HEK293 (cell line): ENCODE data around the gene NUCB1.
"Not testable (repeated sequence)": the region's sequence is repeated elsewhere in the genome, so short reads cannot be mapped to it uniquely, and the experiment has no call there.

Source experiments
- CTCF ChIA-PET: fragments of 350-600 bp; formaldehyde crosslinking; extraction: SDS; loops from one replicate; lab custom pipeline; 2021; ENCODE audit warnings: antibody characterized with exemption; lab: Yijun Ruan, JAX
- POLR2A ChIA-PET: fragments of 300-600 bp; formaldehyde crosslinking; extraction: SDS; loops from one replicate; lab custom pipeline; 2020; ENCODE audit warnings: antibody characterized with exemption, inconsistent platforms; lab: Yijun Ruan, JAX
- H3K27ac ChIP-seq: fragments of 200-500 bp; sonication (Bioruptor generic); 2 replicates; pipeline ENCODE4 v1.5.1; 2014; ENCODE audit warnings: low read depth, low read length, control low read depth, inconsistent platforms; ENCODE audit errors: extremely low read depth
- H3K36me3 ChIP-seq, 2 experiments: fragments of 200-500 bp in 1 of 2; sonication (Bioruptor generic) in 1 of 2; 1 replicate in 1 of 2; 2 replicates in 1 of 2; pipeline ENCODE4 v1.5.1; 2014 to 2017; ENCODE audit warnings: inconsistent platforms in 2 of 2, low read length in 2 of 2; ENCODE audit not compliant: control insufficient read depth in 2 of 2, insufficient read depth in 1 of 2
- H3K4me1 ChIP-seq: fragments of 200-500 bp; sonication (Bioruptor generic); 2 replicates; pipeline ENCODE4 v1.5.1; 2014; ENCODE audit warnings: mild to moderate bottlenecking, low read length, inconsistent platforms; ENCODE audit not compliant: control insufficient read depth, insufficient read depth
- H3K4me3 ChIP-seq: 2 replicates; pipeline ENCODE4 v1.5.1; 2011; ENCODE audit warnings: low read depth, mild to moderate bottlenecking, control low read depth, low read length, moderate library complexity
- H3K9me3 ChIP-seq: fragments of 200-500 bp; sonication (Bioruptor generic); 2 replicates; pipeline ENCODE4 v1.5.1; 2014; ENCODE audit warnings: low read depth, low read length, inconsistent platforms; ENCODE audit not compliant: control insufficient read depth, insufficient read depth
- FEZF1 ChIP-seq: fragments of 450-650 bp; formaldehyde crosslinking; IDR thresholded peaks from 2 replicates; pipeline ENCODE4 v1.5.1; 2016; ENCODE audit warnings: missing biosample characterization, missing genetic modification characterization
- IKZF3 ChIP-seq: fragments of 450-650 bp; IDR thresholded peaks from 2 replicates; pipeline ENCODE4 v1.5.0; 2018; ENCODE audit warnings: missing biosample characterization, mild to moderate bottlenecking, missing genetic modification characterization, moderate library complexity
- KLF7 ChIP-seq: fragments of 450-650 bp; formaldehyde crosslinking; IDR thresholded peaks from 2 replicates; pipeline ENCODE4 v1.5.1; 2016; ENCODE audit warnings: missing biosample characterization, missing genetic modification characterization, borderline replicate concordance
- KLF9 ChIP-seq: fragments of 450-650 bp; formaldehyde crosslinking; IDR thresholded peaks from 2 replicates; pipeline ENCODE4 v1.5.1; 2016; ENCODE audit warnings: missing biosample characterization, missing genetic modification characterization, low read depth
- SCRT2 ChIP-seq: fragments of 450-650 bp; formaldehyde crosslinking; IDR thresholded peaks from 2 replicates; pipeline ENCODE4 v1.5.1; 2016; ENCODE audit warnings: missing biosample characterization, missing genetic modification characterization
- SP2 ChIP-seq: fragments of 450-650 bp; formaldehyde crosslinking; IDR thresholded peaks from 2 replicates; pipeline ENCODE4 v1.5.1; 2016; ENCODE audit warnings: missing biosample characterization, missing genetic modification characterization
- TRIM28 ChIP-seq: IDR thresholded peaks from 2 replicates; pipeline ENCODE4 v1.6.1; 2011; ENCODE audit warnings: low read length, control low read depth, borderline replicate concordance
- WT1 ChIP-seq: fragments of 450-650 bp; formaldehyde crosslinking; IDR thresholded peaks from 2 replicates; pipeline ENCODE4 v1.5.1; 2016; ENCODE audit warnings: missing biosample characterization, missing genetic modification characterization
- YY2 ChIP-seq: fragments of 450-650 bp; formaldehyde crosslinking; IDR thresholded peaks from 2 replicates; pipeline ENCODE4 v1.5.1; 2016; ENCODE audit warnings: missing biosample characterization, missing genetic modification characterization
- ZBTB10 ChIP-seq: fragments of 450-650 bp; formaldehyde crosslinking; IDR thresholded peaks from 2 replicates; pipeline ENCODE4 v1.5.1; 2016; ENCODE audit warnings: missing biosample characterization, missing genetic modification characterization
- ZBTB21 ChIP-seq: fragments of 450-650 bp; formaldehyde crosslinking; IDR thresholded peaks from 2 replicates; pipeline ENCODE4 v1.5.1; 2017; ENCODE audit warnings: missing biosample characterization, missing genetic modification characterization
- ZBTB44 ChIP-seq: fragments of 450-650 bp; IDR thresholded peaks from 2 replicates; pipeline ENCODE4 v1.5.1; 2018; ENCODE audit warnings: missing biosample characterization, mild to moderate bottlenecking, missing genetic modification characterization
- ZEB2 ChIP-seq: fragments of 450-650 bp; formaldehyde crosslinking; IDR thresholded peaks from 2 replicates; pipeline ENCODE4 v1.5.1; 2016; ENCODE audit warnings: missing biosample characterization, missing genetic modification characterization
- ZFP69B ChIP-seq: fragments of 450-650 bp; formaldehyde crosslinking; IDR thresholded peaks from 2 replicates; pipeline ENCODE4 v1.5.1; 2016; ENCODE audit warnings: missing biosample characterization, missing genetic modification characterization
- ZNF175 ChIP-seq: fragments of 450-650 bp; formaldehyde crosslinking; IDR thresholded peaks from 2 replicates; pipeline ENCODE4 v1.5.1; 2016; ENCODE audit warnings: missing biosample characterization, missing genetic modification characterization
- ZNF2 ChIP-seq: fragments of 450-650 bp; formaldehyde crosslinking; IDR thresholded peaks from 2 replicates; pipeline ENCODE4 v1.5.1; 2016; ENCODE audit warnings: missing biosample characterization, missing genetic modification characterization
- ZNF248 ChIP-seq: fragments of 450-650 bp; formaldehyde crosslinking; IDR thresholded peaks from 2 replicates; pipeline ENCODE4 v1.5.1; 2017; ENCODE audit warnings: missing biosample characterization, missing genetic modification characterization
- ZNF324 ChIP-seq: fragments of 450-650 bp; formaldehyde crosslinking; IDR thresholded peaks from 2 replicates; pipeline ENCODE4 v1.5.1; 2016; ENCODE audit warnings: missing biosample characterization, missing genetic modification characterization
- ZNF335 ChIP-seq: fragments of 450-650 bp; formaldehyde crosslinking; conservative IDR thresholded peaks from 2 replicates; pipeline ENCODE4 v1.5.1; 2016; ENCODE audit warnings: missing biosample characterization, missing genetic modification characterization
- ZNF548 ChIP-seq: fragments of 450-650 bp; formaldehyde crosslinking; IDR thresholded peaks from 2 replicates; pipeline ENCODE4 v1.5.1; 2016; ENCODE audit warnings: missing biosample characterization, missing genetic modification characterization
- ZNF561 ChIP-seq: fragments of 450-650 bp; IDR thresholded peaks from 2 replicates; pipeline ENCODE4 v1.5.1; 2018; ENCODE audit warnings: missing biosample characterization, missing genetic modification characterization, borderline replicate concordance
- ZNF600 ChIP-seq: fragments of 450-650 bp; formaldehyde crosslinking; IDR thresholded peaks from 2 replicates; pipeline ENCODE4 v1.5.1; 2016; ENCODE audit warnings: missing biosample characterization, missing genetic modification characterization
- ZNF629 ChIP-seq: fragments of 450-650 bp; formaldehyde crosslinking; IDR thresholded peaks from 2 replicates; pipeline ENCODE4 v1.5.1; 2017; ENCODE audit warnings: missing biosample characterization, missing genetic modification characterization
- ZNF664 ChIP-seq: fragments of 450-650 bp; formaldehyde crosslinking; IDR thresholded peaks from 2 replicates; pipeline ENCODE4 v1.5.1; 2016; ENCODE audit warnings: missing biosample characterization, missing genetic modification characterization
- ZNF677 ChIP-seq: fragments of 450-650 bp; IDR thresholded peaks from 2 replicates; pipeline ENCODE4 v1.5.0; 2018; ENCODE audit warnings: missing biosample characterization, mild to moderate bottlenecking, missing genetic modification characterization, moderate library complexity
- ZSCAN23 ChIP-seq: fragments of 450-650 bp; formaldehyde crosslinking; IDR thresholded peaks from 2 replicates; pipeline ENCODE4 v1.5.1; 2016; ENCODE audit warnings: missing biosample characterization, missing genetic modification characterization
- ZSCAN4 ChIP-seq: fragments of 450-650 bp; formaldehyde crosslinking; IDR thresholded peaks from 2 replicates; pipeline ENCODE4 v1.5.1; 2017; ENCODE audit warnings: missing biosample characterization, missing genetic modification characterization
- ZXDB ChIP-seq: fragments of 450-650 bp; formaldehyde crosslinking; IDR thresholded peaks from 2 replicates; pipeline ENCODE4 v1.5.1; 2016; ENCODE audit warnings: missing biosample characterization, missing genetic modification characterization

Gene NUCB1

GRCh38 chr19:48871471-48872181, 28.5 kb upstream of the NUCB1 start:
- POLR2A ChIA-PET: interaction anchor here (0.6 to 3.2 kb wide), 28 partner anchors 9 to 616 kb away, joined by 3 to 33 read pairs (median 6); partner anchors contain the start of genes BAX, BCAT2, CARD8 and DHDH
- TF ChIP-seq ZNF664: 0 out of 2 replicates have a peak, but pooled peaks have one; percentile 23
- TF ChIP-seq ZNF335 (tag by site-specific recombination): peak; percentile 62
- peak; percentile 33; the same call in 1 of the 2 replicates for TF ChIP-seq WT1
- CTCF ChIA-PET: interaction anchor here (1.1 to 2.0 kb wide), 2 partner anchors 29 to 84 kb away, joined by 3 to 7 read pairs; no protein-coding TSS in a partner anchor
- H3K4me1 ChIP-seq: peaks cover 32% of the 10 kb centered on the region
- H3K4me3 ChIP-seq, H3K9me3 ChIP-seq: not testable (repeated sequence)
- peaks cover 0 to 29% of the 10 kb centered on the region in 2 experiments; a peak in 2 of 3 replicates for H3K36me3 ChIP-seq
- H3K27ac ChIP-seq: peak overlapping the region; percentile 33; the same call in 1 of the 2 replicates

GRCh38 chr19:48872182-48872883, 27.8 kb upstream of the NUCB1 start, which contains the start of gene PPP1R15A:
PPP1R15A (plus strand) TSS chr19:48872421; CDS start chr19:48873234, 813 bp downstream.
- H3K27ac ChIP-seq: peak within 1 kb of the TSS; percentile 93
- no peaks in the 10 kb centered on the region for H3K9me3 ChIP-seq
- H3K4me3 ChIP-seq: peak within 1 kb of the TSS; percentile 80
- CTCF ChIA-PET: interaction anchor here (0.6 to 2.0 kb wide), 2 partner anchors 30 to 579 kb away, joined by 4 to 7 read pairs; partner anchors contain the start of gene PIH1D1
- peaks cover 0 to 29% of the 10 kb centered on the region in 2 experiments; a peak in 2 of 3 replicates for H3K36me3 ChIP-seq
- H3K4me1 ChIP-seq: peaks cover 32% of the 10 kb centered on the region
- POLR2A ChIA-PET: interaction anchor here (0.6 to 3.2 kb wide), 32 partner anchors 8 to 1056 kb away, joined by 3 to 33 read pairs (median 5); partner anchors contain the start of genes BAX, BCAT2, CARD8 and DHDH
- no peak for TF ChIP-seq ZNF324 (tag by site-specific recombination)
- TF ChIP-seq ZNF600: peak; percentile 58
- TF ChIP-seq ZNF248 (tag by site-specific recombination): no peak
- TF ChIP-seq ZNF561 (tag by site-specific recombination): peak; percentile 42; the same call in 1 of the 2 replicates
- TF ChIP-seq FEZF1 (tag by site-specific recombination): peak; percentile 87
- peak; percentile 68; the same call in 1 of the 2 replicates for TF ChIP-seq KLF9 (tag by site-specific recombination)
- TF ChIP-seq KLF7 (tag by site-specific recombination): peak; percentile 62; the same call in 1 of the 2 replicates
- peak; percentile 86 for TF ChIP-seq SCRT2 (tag by site-specific recombination)
- peak; percentile 89 for TF ChIP-seq ZBTB21 (tag by site-specific recombination)
- peak; percentile 64 for TF ChIP-seq IKZF3 (tag by site-specific recombination)
- peak; percentile 64 for TF ChIP-seq YY2 (tag by site-specific recombination)
- TF ChIP-seq ZNF2 (tag by site-specific recombination): peak; percentile 65
- peak; percentile 70 for TF ChIP-seq SP2
- TF ChIP-seq ZFP69B (tag by site-specific recombination): peak; percentile 19; the same call in 1 of the 2 replicates
- TF ChIP-seq ZBTB44 (tag by site-specific recombination): peak; percentile 38; the same call in 1 of the 2 replicates
- TF ChIP-seq ZBTB10 (tag by site-specific recombination): peak; percentile 78
- TF ChIP-seq ZNF677: peak; percentile 100
- TF ChIP-seq ZXDB (tag by site-specific recombination): peak; percentile 69
- no peak for TF ChIP-seq ZSCAN23 (tag by site-specific recombination)
- TF ChIP-seq ZNF548 (tag by site-specific recombination): no peak
- peak; percentile 42; the same call in 1 of the 2 replicates for TF ChIP-seq ZSCAN4
- TF ChIP-seq ZNF629 (tag by site-specific recombination): peak; percentile 92
- TF ChIP-seq TRIM28: no peak
- peak; percentile 61 for TF ChIP-seq ZEB2 (tag by site-specific recombination)
- no peak for TF ChIP-seq ZNF175 (tag by site-specific recombination)
